Measurements from ENCODE around the gene FOXS1. TPM values are rescaled to one million over a fixed set of nuclear protein-coding genes. Genes with fewer than 3 reads are reported as not detected.
"Not testable (repeated sequence)": the region's sequence is repeated elsewhere in the genome, so short reads cannot be mapped to it uniquely, and the experiment has no call there.

FOXS1 gene
- total RNA-seq, 1 donor from 2014 or later = 0.56 TPM

- no peak for DNase-seq (ENCODE audit: low read depth)
Observed at GRCh38 chr20:31824125-31824485, 21.3 kb downstream of the FOXS1 start.

DNA sequence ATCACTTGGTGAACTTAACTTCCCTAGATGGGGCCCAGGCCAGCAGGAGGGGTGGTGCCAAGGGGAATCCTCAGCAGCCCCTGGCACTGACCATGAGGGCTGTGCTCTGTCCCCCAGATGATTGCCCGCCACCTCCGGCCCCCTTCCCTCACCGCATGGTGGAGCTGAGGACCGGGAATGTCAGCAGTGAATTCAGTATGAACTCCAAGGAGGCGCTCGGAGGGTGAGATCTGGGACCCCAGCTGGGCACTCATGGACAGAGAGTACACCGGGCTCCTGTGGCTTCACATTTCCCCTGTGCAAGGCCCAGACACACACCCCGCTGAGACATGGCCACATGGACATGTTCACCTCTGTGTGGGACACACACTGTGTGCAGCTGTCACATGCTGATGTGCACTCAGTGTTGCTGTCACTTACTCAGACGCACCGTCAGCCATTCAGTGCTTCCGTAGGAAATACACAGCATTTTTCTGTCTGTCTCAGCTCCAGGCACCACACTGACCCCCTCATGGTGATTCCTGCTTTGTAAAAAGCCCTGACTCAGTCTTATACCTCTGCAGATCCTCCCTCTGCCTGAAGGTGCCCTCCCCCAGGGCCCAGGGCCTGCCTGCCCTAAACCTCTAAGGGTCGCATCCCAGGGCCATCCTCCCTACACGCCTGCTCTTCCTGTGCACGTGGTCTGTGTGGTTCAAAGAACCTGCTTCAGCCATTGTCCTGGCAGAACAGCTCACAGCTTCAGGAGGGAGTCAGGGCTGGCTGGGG is 21.9 kb downstream of the FOXS1 start:
- no peak for DNase-seq (ENCODE audit: low read depth)

GRCh38 chr20:31822421-31823330 is 22.7 kb downstream of the FOXS1 start:
- peak; percentile 87 for DNase-seq (ENCODE audit: low read depth)

DNA sequence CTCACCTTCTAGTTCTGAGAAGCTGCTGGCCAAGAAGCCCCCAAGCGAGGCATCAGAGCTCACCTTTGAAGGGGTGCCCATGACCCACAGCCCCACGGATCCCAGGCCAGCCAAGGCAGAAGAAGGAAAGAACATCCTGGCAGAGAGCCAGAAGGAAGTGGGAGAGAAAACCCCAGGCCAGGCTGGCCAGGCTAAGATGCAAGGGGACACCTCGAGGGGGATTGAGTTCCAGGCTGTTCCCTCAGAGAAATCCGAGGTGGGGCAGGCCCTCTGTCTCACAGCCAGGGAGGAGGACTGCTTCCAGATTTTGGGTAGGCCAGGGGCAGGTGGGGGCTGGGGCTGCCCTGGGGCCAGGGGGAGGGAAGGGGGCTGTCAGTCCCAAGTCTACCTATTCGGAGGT is 24.0 kb downstream of the FOXS1 start:
- no peak for DNase-seq (ENCODE audit: low read depth)

- DNase-seq (ENCODE audit: low read depth) = no peak
Observed at GRCh38 chr20:31820228-31820627, 25.2 kb downstream of the FOXS1 start.

DNA sequence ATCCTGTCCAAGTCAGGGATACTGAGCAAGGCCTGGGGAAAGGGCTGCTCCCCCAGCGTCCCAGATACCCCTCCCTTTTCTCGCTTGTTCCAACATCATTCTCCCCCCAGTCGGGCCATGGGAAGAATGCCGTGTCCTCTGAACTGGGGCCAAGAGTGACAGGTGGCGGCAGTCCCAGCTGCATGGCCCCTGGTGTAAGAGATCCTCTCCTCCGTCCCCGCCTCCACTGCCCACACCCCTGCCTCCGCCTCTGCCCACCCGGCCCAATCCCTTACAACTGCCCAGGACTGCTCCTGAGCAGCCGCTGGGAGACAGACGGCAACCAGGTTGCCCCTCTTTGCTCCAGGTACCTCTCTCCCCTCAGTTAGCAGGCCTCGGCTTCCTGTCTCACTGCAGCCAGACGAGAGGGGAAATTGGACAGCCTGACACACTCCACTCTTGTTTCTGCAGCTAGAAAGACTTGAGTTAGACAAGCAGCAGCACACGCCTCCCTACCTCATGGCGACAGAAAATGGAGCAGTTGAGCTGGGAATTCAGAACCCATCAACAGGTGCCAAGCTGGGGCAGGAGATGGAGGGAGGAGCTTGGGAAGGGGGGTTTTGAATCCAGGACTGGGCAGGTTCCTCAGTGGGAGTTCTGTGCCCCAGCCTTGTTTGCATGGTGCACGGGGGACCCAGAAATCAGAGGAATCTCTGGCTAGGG is 26.2 kb downstream of the FOXS1 start, which contains the start of gene MYLK2:
TSS of gene MYLK2 (plus strand) at position 274 of the 702 bp plus-strand sequence. CDS start at position 499, 225 bp downstream.
- peak; percentile 85 for DNase-seq (ENCODE audit: low read depth)

DNA sequence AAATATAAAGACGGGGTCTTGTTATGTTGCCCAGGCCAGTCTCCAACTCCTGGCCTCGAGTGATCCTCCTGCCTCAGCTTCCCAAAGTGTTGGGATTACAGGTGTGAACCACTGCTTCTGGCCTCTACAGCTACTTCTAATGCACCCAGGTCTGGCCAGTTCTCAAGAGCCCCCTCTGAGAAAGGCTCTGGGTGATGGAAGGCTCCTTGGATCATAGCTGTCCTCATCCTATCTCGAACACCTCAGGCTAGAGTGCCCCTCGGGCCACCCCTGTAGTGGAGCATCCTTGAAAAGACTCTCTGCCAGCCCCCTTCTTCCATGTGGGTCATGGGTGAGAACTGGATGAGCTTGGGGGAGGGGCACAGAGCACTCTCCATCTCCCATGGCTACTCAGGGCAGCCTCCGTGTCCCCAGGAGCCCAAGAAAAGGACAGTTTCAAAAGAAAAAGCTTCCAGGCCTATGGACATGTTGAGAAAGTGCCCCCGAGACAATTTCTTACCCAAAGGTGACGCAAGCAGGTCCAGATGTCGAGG is 27.0 kb downstream of the FOXS1 start:
- no peak for DNase-seq (ENCODE audit: low read depth)

GRCh38 chr20:31817461-31817860 is 27.9 kb downstream of the FOXS1 start:
- DNase-seq (ENCODE audit: low read depth) = no peak

DNA sequence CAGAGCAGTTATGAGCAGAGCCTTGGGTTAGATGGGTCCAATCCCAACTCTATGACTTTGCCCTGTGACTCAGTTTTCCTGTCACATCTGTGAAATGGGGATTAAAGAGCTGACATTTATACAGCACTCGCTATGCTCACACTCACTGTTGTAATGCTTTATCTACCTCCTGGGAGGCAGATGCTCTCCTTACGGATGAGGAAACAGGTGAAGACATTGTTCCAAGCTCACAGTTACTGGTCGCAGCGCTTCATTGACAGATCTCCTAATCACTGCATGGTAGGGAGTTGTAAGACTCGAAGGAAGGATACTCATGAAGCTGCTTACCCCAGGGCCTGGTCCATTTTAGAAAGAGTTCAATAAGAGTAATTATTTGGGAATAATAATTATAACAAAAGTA is 29.2 kb downstream of the FOXS1 start:
- DNase-seq (ENCODE audit: low read depth) = no peak

- DNase-seq (ENCODE audit: low read depth) = peak; percentile 64
Observed at GRCh38 chr20:31815408-31816188, 29.8 kb downstream of the FOXS1 start.

GRCh38 chr20:31814142-31814541 is 31.3 kb downstream of the FOXS1 start:
- not testable (repeated sequence) for DNase-seq (ENCODE audit: low read depth)

DNA sequence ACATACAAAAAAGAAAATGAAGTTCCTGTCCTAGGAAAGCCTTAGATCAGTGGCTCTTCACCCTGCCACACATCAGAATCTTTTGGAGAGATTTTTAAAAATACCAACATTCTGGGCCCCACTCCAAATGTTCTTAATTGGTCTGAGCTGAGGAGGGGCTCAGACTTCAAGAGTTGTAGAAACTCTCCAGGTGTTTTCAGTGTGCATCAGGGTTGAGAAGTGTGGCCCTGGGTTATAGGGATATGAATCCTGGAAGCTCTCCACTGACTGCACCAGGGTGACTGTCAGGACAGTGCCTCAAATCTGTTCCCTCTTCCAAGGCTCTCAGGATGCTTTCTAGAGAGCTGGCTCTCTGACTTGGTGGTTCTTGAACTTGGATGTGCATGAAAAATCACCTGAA is 31.8 kb downstream of the FOXS1 start:
- no peak for DNase-seq (ENCODE audit: low read depth)

GRCh38 chr20:31811796-31812728 is 33.3 kb downstream of the FOXS1 start:
- DNase-seq (ENCODE audit: low read depth) = peak; percentile 98

DNA sequence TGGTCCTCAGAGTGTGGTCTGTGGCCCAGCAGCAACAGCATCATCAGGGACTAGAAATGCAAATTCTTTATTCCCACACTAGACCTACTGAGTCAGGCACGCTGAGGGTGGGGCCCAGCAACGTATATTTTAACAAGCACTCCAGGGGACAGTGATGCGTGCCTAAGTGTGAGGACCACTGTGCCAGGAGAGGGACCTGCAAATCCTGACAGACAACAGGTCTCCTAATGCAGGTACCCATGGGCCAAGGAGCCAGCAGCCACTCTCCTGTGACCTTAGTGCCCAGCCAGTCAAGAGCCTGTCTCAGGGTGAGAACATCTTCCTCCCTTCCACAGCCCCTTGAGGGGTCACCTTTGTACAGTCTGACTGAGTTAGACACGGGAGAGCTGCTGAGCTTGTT is 34.2 kb downstream of the FOXS1 start:
- DNase-seq (ENCODE audit: low read depth) = no peak

GRCh38 chr20:31809661-31810060 is 35.7 kb downstream of the FOXS1 start:
- DNase-seq (ENCODE audit: low read depth) = peak; percentile 32

DNA sequence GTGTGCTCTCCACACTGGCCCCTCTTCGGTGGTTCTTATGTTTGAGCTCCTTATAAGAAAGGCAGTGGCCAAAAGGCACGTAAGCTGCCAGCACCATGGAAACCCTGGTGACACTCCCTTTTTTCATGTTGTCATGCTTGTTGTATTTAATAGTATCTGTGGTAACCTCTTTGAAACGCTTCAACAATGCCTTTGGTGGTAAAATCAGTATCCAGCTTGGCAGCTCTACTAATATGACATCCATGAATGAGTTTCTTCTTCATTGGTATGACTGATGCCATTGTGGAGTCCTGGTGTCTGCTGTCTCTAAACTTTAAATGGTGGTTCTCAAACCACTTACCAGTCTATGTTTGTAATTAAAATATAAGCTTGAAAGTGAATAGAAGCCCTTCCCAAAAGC is 36.9 kb downstream of the FOXS1 start:
- DNase-seq (ENCODE audit: low read depth) = no peak

GRCh38 chr20:31806564-31807355 is 38.6 kb downstream of the FOXS1 start:
- no peak for DNase-seq (ENCODE audit: low read depth)

DNA sequence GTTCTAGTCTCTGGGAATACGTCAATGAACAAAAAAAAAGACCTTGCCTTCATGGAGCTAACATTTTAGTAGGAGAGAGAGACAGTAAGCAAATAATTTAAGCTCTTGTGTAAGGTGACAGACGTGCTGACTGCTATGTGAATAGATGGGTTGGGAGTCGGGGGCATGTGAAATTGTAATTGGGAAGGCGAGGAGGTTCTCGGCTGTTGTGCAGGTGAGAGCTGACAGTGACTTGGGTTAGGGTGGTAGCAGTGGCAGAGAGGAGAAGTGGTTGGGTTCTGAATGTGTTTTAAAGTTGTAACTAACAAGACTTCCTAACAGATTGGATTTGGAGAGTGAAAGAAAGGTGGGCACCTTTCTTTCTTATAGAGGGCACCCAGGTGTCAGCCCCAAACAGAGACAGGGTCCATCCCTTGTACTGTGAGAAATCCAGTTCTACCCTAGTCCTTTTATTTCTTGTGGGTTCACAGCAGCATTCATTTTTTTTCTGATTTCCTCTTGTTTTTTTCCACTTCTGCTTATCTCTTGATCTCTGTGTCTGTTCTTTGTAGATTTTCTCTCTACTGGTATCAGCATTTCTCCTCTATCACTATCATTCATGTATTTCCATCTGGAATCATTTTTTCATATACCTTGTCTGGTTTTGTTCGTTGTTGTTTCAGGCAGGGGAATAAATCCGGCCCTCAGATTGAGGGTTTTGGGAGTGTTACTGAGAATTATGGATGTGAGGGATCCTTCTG is 41.7 kb downstream of the FOXS1 start:
- no peak for DNase-seq (ENCODE audit: low read depth)
